GM12801 (cell line): ENCODE results near the gene IFI16.

Experiments
- TF ChIP-seq, protein P1 (sequence below): IDR thresholded peaks from one replicate; pipeline ENCODE4 v1.5.1; 2011; ENCODE audit warnings: control low read depth; ENCODE audit not compliant: insufficient read length; ENCODE audit errors: extremely low read depth

Gene IFI16

DNA sequence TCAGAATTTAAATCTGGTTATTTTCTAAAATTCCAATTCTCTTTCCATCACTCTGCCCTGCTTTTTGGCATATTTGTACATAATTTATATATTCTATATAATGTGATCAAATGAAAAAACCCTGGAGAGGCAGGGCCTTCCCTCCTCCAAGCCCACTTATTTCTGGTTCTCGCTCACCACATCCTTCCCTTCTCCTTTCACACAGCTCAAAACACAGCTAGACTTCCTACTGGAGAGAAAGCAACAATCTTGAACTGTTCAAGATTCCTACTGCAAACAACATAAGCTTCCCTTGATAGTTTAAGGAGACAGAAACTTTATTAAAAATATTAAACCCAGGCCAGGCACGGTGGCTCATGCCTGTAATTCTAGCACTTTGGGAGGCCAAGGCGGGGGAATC lies 74.4 kb downstream of the IFI16 start:
- TF ChIP-seq, protein P1, sequence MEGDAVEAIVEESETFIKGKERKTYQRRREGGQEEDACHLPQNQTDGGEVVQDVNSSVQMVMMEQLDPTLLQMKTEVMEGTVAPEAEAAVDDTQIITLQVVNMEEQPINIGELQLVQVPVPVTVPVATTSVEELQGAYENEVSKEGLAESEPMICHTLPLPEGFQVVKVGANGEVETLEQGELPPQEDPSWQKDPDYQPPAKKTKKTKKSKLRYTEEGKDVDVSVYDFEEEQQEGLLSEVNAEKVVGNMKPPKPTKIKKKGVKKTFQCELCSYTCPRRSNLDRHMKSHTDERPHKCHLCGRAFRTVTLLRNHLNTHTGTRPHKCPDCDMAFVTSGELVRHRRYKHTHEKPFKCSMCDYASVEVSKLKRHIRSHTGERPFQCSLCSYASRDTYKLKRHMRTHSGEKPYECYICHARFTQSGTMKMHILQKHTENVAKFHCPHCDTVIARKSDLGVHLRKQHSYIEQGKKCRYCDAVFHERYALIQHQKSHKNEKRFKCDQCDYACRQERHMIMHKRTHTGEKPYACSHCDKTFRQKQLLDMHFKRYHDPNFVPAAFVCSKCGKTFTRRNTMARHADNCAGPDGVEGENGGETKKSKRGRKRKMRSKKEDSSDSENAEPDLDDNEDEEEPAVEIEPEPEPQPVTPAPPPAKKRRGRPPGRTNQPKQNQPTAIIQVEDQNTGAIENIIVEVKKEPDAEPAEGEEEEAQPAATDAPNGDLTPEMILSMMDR, result no peak

DNA sequence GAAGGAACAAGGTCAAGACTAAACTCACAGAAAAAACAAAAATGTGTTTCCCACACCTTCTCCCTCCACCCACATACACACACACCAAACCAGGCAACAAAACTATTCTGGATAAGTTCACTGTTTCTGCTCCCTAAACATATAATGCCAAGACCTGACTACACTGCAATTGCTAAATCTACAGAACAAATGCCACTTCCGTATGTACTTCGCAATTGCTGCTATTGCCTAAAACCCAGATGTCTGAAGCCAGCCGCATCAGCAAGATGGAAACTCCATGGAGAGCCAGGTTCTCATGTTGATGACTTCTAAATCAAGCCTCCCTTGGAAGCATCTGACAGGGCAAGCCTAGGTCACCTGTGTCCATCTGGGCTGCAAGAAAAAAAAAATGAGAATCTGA lies 75.2 kb downstream of the IFI16 start:
- TF ChIP-seq, protein P1, result no peak

DNA sequence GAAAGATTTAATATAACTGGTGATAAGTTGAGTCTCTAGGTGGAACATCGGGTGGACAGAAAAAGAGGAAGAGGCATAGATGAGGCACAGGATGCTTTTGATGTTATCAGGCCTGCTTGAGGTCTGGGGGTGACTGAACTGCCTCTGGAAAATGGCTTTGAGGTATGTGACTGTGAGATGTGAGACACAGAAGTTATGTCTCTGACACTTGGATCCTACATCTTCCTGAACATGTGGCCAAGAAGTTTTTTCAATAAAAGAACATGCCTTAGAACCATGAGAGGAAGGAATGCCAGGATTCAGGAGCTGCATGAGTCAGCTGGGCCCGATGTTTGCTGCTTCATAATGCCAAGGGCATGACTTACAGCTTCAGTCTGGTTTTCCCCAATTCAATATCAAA lies 78.3 kb downstream of the IFI16 start:
- TF ChIP-seq, protein P1, result no peak

DNA sequence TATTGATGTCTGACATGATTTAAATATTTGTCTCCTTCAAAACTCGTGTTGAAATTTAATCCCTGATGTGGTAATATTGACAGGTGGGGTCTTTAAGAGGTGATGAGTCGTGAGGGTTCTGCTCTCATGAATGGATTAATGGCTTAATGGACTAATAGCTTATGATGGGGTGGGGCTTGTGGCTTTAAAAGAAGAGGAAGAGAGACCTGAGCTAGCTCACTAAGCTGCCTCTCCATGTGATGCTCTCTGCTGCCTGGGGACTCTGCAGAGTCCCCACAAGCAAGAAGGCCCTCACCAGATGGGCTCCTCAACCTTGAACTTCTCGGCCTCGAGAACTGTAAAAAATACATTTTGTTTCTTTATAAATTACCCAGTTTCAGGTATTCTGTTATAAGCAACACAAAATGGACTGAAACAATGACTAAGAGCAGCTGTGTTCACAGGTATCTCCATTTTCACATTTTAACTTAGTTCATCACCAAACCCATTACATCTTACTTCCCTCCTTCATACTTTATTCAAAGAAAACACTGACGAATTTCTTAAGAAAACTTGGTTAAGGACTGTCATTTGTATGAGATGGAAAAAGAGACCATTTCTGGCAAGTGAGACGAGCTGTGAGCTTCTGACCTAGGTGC lies 79.0 kb downstream of the IFI16 start:
- TF ChIP-seq, protein P1, result no peak

DNA sequence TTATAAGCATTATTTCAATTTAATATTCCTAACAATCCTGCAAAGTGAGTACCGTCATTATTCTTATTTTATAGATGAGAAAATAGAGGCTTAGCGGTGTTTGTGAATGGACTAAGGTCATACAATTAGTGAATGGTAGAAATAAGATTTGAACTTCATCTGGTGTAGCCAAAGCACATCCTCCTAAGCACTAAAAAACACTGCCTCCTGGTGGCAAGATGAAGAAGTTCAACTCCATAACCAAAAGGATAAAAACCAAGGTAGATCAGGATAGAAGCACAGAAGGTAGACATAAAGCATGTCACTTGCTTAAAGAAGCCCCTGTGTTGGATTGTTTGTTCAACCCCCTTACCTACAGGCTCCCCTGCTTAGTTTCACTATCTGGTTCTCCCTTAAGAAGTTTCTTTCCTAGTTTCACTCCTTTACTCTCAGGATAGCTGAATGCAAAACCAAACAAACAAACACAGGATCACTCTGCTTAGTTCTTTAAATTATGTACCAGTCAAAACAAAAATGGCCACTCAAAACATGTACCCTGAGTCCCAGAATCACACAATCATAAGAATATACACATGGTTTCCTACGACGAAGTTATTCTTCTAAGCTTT lies 79.6 kb downstream of the IFI16 start:
- TF ChIP-seq, protein P1, result no peak

DNA sequence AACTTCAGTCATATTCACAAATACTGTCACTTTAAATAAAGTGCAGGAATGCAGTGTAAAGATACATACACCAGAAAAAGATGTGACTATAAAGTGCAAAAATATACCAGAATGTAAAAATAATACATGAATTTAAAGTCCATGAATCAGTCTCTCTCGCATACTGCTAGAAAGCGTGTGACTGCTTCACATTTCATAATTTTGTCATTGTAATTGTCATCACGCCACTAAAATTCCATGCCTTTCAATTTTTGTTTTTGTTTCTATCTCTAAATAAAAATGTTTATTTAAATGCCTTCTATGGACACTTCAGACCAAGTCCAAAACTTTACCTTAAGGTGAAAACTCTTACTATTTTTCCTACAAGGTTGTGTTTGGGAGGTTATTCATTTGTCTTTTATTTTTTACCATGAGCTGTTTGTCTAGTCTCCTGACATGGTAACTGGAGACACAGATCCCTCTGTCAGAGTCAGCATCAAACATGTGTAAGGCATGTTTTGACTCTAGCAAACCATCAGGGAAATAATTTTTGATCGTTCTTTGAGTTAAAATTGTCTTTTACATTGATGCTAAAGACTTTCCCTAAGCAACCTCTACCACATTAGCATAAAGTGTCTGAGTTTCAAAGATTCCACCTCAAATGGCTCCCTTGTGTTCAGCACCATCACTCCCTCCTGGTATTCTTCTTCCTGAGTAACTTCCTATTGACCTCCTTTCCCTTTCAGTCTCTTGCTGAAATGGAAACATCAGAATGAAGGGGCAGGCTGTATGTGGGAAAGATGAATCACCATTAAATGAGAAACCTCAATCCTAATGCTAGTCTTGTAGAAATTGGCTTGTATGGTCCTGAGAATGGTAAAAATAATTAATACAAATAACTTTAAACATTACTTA lies 80.8 kb downstream of the IFI16 start:
- TF ChIP-seq, protein P1, result no peak

DNA sequence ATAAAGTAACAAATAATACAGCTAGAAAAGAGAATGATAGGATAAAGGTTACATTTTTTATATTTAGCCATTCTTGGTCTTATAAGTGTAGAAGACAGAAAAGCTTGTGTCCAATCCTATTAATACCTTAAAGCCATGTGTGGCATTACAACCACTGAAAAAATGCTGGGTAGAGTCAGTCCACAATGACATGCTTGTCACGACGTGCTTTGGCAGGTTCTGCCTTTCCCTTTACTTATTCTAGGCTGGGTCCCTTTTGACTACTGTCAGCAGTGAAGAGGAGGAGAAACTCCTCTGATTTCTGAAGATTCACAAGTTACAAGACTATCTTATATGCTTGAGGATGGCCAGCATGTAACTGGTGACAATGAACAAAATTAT lies 81.5 kb downstream of the IFI16 start:
- TF ChIP-seq, protein P1, result no peak
